GM15510 (cell line): Measurements from ENCODE around the gene AARS2.

Source experiments
- POLR2A ChIP-seq: IDR thresholded peaks from 3 replicates; pipeline ENCODE4 v1.6.1; 2011; ENCODE audit warnings: borderline replicate concordance; ENCODE audit not compliant: insufficient read length; ENCODE audit errors: extremely low read depth

AARS2 gene

DNA sequence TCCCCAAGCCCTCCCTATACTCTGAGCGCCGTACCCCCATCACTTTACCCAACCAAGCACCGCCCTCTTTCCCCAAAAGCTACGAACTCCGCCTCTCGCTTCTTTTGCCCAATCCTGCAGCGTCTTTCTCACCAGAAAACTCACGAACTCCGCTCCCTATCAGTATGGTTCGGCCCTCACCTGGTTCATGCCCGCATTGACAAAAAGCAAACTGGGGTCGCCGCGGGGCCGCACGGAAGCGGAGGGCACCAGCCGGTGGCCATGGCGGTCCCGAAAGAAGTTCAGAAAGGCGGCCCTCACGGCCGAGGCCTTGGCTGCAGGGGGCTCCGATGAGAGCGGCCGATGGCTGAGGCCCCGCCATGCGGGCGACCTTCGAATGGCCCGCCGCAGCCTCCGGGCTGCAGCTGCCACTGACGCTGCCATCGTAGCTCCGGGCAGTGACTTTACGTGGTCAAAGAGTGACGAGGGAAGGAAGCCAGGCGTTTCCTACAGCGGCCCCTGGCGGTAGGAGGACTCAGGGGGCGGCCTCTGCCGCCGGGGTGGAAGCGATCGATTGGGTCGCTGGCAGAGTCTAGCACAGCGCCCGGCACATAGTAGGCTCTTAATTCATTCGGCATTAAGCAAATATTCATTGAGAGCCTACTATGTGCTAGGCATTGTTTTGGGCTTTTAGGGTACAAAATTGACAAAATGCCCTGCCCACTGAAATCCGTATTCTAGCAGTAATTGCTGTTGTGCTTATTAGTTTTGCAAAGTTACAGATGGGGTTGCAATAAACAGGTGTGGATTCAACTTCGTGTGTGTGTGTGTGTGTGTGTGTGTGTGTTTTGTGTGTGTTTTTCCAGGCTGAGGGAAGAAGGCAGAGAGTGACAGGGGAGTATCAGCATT, at the start of gene AARS2:
AARS2 (minus strand) TSS at position 447 of the 888 bp plus-strand sequence; CDS start at position 423, 24 bp downstream.
- peak; percentile 97 for TF ChIP-seq POLR2A

GRCh38 chr6:44361947-44362346, 48.8 kb upstream of the AARS2 start:
- no peak for TF ChIP-seq POLR2A

DNA sequence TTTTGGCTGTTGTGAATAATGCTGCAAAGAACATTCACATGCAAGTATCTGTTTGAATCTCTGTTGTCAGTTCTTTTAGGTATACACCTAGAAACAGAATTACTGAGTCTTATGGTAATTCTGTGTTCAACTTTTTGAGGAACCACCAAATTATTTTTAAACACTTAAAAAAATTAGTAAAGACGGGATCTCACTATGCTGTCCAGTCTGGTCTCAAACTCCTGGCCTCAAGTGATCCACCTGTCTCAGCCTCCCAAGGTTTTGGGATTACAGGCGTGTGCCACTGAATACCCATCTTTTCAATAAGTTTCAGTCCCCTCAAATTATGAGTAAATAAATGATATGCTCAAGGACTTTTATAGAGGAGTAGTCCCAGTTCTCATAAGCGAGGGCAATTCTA, 46.8 kb upstream of the AARS2 start:
- no peak for TF ChIP-seq POLR2A

DNA sequence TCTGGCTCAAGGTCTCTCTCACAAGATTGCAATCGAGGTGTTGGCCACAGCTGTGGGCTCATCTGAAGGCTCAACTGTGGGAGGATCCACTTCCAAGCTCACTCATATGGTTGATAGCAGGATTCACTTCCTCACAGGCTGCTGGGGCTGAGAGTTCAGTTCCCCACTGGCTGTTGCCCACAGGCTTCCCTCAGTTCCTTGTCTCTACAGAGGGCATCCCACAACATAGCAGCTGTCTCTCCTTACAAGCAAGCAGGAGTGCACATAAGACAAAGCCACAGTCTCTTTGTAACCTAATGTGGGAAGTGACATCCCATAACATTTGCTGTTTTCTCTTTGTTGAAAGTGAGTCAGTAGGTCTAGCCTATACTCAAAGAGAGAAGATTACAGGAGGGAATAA, 43.3 kb upstream of the AARS2 start:
- TF ChIP-seq POLR2A, result no peak

GRCh38 chr6:44355640-44356039, 42.5 kb upstream of the AARS2 start:
- no peak for TF ChIP-seq POLR2A

DNA sequence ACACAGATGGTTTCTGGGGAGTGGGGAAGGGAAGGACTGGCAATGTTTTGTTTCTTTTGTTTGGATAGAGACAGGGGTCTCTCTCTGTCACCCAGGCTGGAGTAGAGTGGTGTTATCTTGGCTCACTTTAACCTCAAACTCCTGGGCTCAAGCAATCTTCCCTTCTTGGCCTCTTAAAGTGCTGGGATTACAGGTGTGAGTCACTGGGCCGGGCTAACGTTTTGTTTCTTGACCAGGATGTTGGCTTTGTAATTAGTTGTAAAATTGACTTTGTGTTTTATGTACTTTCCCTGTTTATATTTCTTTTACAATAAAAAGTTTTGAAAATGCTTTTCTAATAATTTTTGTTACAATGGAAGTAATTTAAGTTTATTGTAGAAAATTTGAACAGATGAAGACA, 40.2 kb upstream of the AARS2 start:
- TF ChIP-seq POLR2A, result no peak

DNA sequence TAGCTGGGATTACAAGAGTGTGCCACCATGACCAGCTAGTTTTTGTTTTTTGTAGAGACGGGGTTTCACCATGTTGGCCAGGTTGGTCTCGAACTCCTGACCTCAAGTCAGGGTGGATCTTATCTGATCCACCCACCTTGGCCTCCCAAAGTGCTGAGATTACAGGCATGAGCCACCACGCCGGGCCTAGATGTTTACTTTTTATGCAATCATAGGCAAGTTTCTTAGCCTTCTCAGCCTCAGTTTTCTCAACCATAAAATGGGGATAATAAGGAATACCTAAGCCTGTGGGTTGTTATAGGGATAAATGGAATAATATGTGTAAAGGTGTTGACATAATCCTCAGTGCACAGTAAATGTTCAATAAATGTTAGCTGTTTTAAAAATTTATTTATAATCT, 39.1 kb upstream of the AARS2 start:
- TF ChIP-seq POLR2A, result no peak

- TF ChIP-seq POLR2A, result no peak
These were observed 36.9 kb upstream of the AARS2 start for GRCh38 chr6:44349904-44350649.

DNA sequence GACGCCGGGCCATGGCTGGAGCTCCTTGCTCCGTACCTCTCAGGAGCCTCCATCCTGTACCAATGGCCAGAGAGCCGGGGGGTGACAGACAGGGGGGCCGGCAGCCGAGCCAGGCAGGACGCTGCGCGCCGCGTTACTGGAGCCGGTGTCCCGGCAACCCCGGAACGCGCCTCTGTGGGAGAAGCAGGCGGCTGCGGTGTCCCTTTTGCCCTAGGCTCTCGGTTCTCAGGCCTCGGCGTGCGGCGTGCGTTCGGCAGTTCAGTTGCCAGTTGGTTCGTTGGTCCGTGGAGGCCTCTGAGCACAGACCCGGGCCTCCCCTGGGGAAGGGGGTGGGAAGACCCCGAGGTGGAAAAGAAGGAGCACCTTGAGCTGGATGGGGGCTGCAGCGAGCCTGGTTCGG, 29.3 kb upstream of the AARS2 start, which contains the start of gene SPATS1:
SPATS1 (plus strand) TSS at position 162 of the 400 bp plus-strand sequence. CDS start 446 bp downstream, outside the sequence.
- TF ChIP-seq POLR2A, result no peak

DNA sequence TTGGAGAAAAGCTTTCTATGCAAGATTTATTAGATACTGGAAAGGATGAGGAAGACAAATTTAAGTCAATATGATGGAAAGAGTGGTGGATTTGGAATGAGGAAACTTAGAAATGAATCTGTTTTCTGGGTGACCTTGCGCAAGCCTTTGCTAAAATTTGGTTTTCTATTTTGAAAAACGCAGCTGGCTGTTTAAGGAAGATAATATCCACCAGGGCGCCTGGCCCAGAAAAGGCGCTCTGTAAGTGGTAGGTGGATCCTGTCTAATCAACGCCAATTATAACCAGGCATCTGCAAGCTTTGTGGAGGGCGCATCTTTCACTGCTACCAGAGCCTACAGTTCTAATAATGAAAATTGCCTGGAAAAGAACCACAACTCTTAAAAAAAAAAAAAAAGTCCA, 28.9 kb upstream of the AARS2 start:
- TF ChIP-seq POLR2A, result no peak

GRCh38 chr6:44341095-44341890, 28.1 kb upstream of the AARS2 start:
- TF ChIP-seq POLR2A, result no peak

- TF ChIP-seq POLR2A, result no peak
These were observed 26.8 kb upstream of the AARS2 start for GRCh38 chr6:44339763-44340625.

- no peak for TF ChIP-seq POLR2A
These were observed 26.2 kb upstream of the AARS2 start for GRCh38 chr6:44339301-44339700.

- no peak for TF ChIP-seq POLR2A
These were observed 25.3 kb upstream of the AARS2 start for GRCh38 chr6:44338228-44339122.

DNA sequence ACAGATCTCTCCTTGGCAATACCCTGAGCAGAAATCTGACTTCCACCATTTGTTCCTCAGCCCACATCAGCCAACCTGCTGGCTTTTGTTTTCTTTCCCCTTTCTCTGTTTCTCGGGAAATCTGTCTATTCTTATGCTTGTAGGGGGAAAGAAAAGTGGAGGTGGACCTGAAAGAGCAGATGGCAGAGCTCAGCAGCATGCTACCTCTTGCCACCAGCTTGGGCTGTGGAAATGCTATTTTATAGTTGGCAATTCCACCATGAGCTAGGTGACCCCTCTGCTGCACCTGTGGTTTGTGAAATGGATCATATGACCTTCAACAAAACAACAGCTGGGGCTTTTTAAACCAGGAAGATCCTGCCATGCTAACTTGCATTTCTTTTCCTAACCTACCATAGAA, 22.5 kb upstream of the AARS2 start:
- no peak for TF ChIP-seq POLR2A
